Measurements from ENCODE around the gene HDDC2. TPM values are rescaled to one million over a fixed set of nuclear protein-coding genes. Genes with fewer than 3 reads are reported as not detected.

Gene HDDC2
- total RNA-seq, 1 donor from 2014 or later: 55.4 TPM

GRCh38 chr6:125279961-125280360, 21.8 kb downstream of the HDDC2 start:
- peaks cover 27% of the 10 kb centered on the region for H3K36me3 Mint-ChIP-seq (ENCODE audit: unreplicated experiment)
- H3K27ac Mint-ChIP-seq (ENCODE audit: unreplicated experiment): no peak overlapping the region
- H3K4me1 Mint-ChIP-seq (ENCODE audit: low read depth, unreplicated experiment): peaks cover 2% of the 10 kb centered on the region

GRCh38 chr6:125277838-125278237, 23.9 kb downstream of the HDDC2 start:
- H3K36me3 Mint-ChIP-seq (ENCODE audit: unreplicated experiment): peaks cover 21% of the 10 kb centered on the region
- H3K27ac Mint-ChIP-seq (ENCODE audit: unreplicated experiment): no peak overlapping the region
- peaks cover 2% of the 10 kb centered on the region for H3K27me3 Mint-ChIP-seq (ENCODE audit: unreplicated experiment)
- no peak overlapping the region for H3K4me3 Mint-ChIP-seq (ENCODE audit: unreplicated experiment)
- TF ChIP-seq, protein P1, sequence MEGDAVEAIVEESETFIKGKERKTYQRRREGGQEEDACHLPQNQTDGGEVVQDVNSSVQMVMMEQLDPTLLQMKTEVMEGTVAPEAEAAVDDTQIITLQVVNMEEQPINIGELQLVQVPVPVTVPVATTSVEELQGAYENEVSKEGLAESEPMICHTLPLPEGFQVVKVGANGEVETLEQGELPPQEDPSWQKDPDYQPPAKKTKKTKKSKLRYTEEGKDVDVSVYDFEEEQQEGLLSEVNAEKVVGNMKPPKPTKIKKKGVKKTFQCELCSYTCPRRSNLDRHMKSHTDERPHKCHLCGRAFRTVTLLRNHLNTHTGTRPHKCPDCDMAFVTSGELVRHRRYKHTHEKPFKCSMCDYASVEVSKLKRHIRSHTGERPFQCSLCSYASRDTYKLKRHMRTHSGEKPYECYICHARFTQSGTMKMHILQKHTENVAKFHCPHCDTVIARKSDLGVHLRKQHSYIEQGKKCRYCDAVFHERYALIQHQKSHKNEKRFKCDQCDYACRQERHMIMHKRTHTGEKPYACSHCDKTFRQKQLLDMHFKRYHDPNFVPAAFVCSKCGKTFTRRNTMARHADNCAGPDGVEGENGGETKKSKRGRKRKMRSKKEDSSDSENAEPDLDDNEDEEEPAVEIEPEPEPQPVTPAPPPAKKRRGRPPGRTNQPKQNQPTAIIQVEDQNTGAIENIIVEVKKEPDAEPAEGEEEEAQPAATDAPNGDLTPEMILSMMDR (IDR thresholded peaks at IDR 0.05; ENCODE audit: partially characterized antibody, unreplicated experiment): no peak
- no peak for DNase-seq
- H3K4me1 Mint-ChIP-seq (ENCODE audit: low read depth, unreplicated experiment): peaks cover 2% of the 10 kb centered on the region
- H3K9me3 Mint-ChIP-seq (ENCODE audit: unreplicated experiment): no peaks in the 10 kb centered on the region

More at GRCh38 chr6:125279961-125280360, 21.8 kb downstream of the HDDC2 start:
- no peaks in the 10 kb centered on the region for H3K9me3 Mint-ChIP-seq (ENCODE audit: unreplicated experiment)
- no peak overlapping the region for H3K4me3 Mint-ChIP-seq (ENCODE audit: unreplicated experiment)
- DNase-seq: no peak
- H3K27me3 Mint-ChIP-seq (ENCODE audit: unreplicated experiment): peaks cover 2% of the 10 kb centered on the region
- TF ChIP-seq, protein P1 (IDR thresholded peaks at IDR 0.05; ENCODE audit: partially characterized antibody, unreplicated experiment): no peak

DNA sequence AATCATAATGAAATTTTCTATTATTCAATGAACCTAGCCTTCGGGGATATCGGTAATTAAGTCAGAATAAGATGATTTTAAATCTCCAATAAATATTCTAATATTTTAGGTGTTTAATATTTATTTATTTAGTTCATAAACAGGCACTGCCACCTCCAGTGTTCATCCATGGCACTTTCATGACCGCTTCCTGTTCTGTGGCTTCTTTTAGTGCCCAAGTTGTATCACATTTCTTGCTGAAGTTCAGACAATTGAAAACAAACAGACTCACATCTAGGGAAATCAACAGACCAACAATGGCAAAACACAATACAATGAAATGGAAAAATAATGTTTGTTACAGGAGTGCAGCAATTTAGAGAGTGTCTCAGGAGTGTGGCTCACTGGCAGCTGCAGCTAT, 26.0 kb downstream of the HDDC2 start:
- peaks cover 2% of the 10 kb centered on the region for H3K4me1 Mint-ChIP-seq (ENCODE audit: low read depth, unreplicated experiment)
- H3K9me3 Mint-ChIP-seq (ENCODE audit: unreplicated experiment): no peaks in the 10 kb centered on the region
- no peak overlapping the region for H3K4me3 Mint-ChIP-seq (ENCODE audit: unreplicated experiment)
- no peak for DNase-seq
- H3K36me3 Mint-ChIP-seq (ENCODE audit: unreplicated experiment): peaks cover 6% of the 10 kb centered on the region
- H3K27ac Mint-ChIP-seq (ENCODE audit: unreplicated experiment): no peak overlapping the region
- TF ChIP-seq, protein P1 (IDR thresholded peaks at IDR 0.05; ENCODE audit: partially characterized antibody, unreplicated experiment): no peak
- peaks cover 2% of the 10 kb centered on the region for H3K27me3 Mint-ChIP-seq (ENCODE audit: unreplicated experiment)

DNA sequence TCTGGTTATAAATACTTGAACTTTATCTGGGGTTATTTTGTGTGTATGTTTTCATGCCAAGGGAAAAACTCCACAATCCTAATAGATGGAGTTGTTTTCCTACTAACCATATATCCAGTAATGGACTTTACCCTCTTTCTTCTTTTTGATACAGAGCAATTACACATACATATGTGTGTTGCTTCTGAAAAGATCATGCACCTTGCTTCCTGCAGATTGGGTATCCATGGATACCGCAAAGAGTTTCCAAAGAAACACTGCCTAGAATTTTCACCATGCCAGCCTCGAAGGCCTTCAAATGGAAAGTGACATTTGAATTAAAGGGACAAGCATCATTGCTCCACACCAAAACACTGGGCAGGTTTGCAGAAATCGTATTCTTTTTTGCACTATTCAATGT, 26.8 kb downstream of the HDDC2 start:
- H3K27ac Mint-ChIP-seq (ENCODE audit: unreplicated experiment): no peak overlapping the region
- peaks cover 4% of the 10 kb centered on the region for H3K36me3 Mint-ChIP-seq (ENCODE audit: unreplicated experiment)
- peaks cover 2% of the 10 kb centered on the region for H3K27me3 Mint-ChIP-seq (ENCODE audit: unreplicated experiment)
- no peak for DNase-seq
- H3K9me3 Mint-ChIP-seq (ENCODE audit: unreplicated experiment): no peaks in the 10 kb centered on the region
- H3K4me3 Mint-ChIP-seq (ENCODE audit: unreplicated experiment): no peak overlapping the region
- TF ChIP-seq, protein P1 (IDR thresholded peaks at IDR 0.05; ENCODE audit: partially characterized antibody, unreplicated experiment): no peak
- peaks cover 2% of the 10 kb centered on the region for H3K4me1 Mint-ChIP-seq (ENCODE audit: low read depth, unreplicated experiment)

GRCh38 chr6:125273965-125274364, 27.8 kb downstream of the HDDC2 start:
- H3K36me3 Mint-ChIP-seq (ENCODE audit: unreplicated experiment): no peaks in the 10 kb centered on the region
- H3K27me3 Mint-ChIP-seq (ENCODE audit: unreplicated experiment): no peaks in the 10 kb centered on the region
- DNase-seq: no peak
- no peak overlapping the region for H3K4me3 Mint-ChIP-seq (ENCODE audit: unreplicated experiment)
- TF ChIP-seq, protein P1 (IDR thresholded peaks at IDR 0.05; ENCODE audit: partially characterized antibody, unreplicated experiment): no peak
- no peaks in the 10 kb centered on the region for H3K9me3 Mint-ChIP-seq (ENCODE audit: unreplicated experiment)
- no peaks in the 10 kb centered on the region for H3K4me1 Mint-ChIP-seq (ENCODE audit: low read depth, unreplicated experiment)
- H3K27ac Mint-ChIP-seq (ENCODE audit: unreplicated experiment): no peak overlapping the region
